Neural progenitor cell (in vitro differentiated cells): ENCODE measurements around the gene SV2B. TPM values are rescaled to one million over a fixed set of nuclear protein-coding genes. Genes with fewer than 3 reads are reported as not detected.
A peak's percentile ranks its signal among the peaks of the same experiment; 100 is the strongest.

Source experiments
- DNase-seq: peaks from one replicate; pipeline ENCODE4 v3.0.0-alpha.2; 2016; ENCODE audit warnings: low spot score
- H2AFZ ChIP-seq: fragments of 200-600 bp; sonication (generic); replicated peaks from 2 replicates; pipeline ENCODE4 v1.6.1; 2016; ENCODE audit warnings: antibody characterized with exemption
- H3F3A ChIP-seq: fragments of 200-600 bp; sonication (generic); 2 replicates; pipeline ENCODE4 v1.6.1; 2016; ENCODE audit warnings: antibody characterized with exemption, low read depth
- H3K27ac ChIP-seq: fragments of 200-600 bp; sonication (generic); 2 replicates; pipeline ENCODE4 v1.5.1; 2016; ENCODE audit warnings: mild to moderate bottlenecking
- H3K27me3 ChIP-seq: fragments of 200-600 bp; sonication (generic); 2 replicates; pipeline ENCODE4 v1.6.1; 2016; ENCODE audit warnings: mild to moderate bottlenecking, moderate library complexity
- H3K36me3 ChIP-seq: fragments of 200-600 bp; sonication (generic); 2 replicates; pipeline ENCODE4 v1.5.1; 2016
- H3K4me1 ChIP-seq: fragments of 200-600 bp; sonication (generic); 2 replicates; pipeline ENCODE4 v1.6.1; 2016; ENCODE audit warnings: mixed run types
- H3K4me2 ChIP-seq: fragments of 200-600 bp; sonication (generic); 2 replicates; pipeline ENCODE4 v1.6.1; 2016
- H3K4me3 ChIP-seq: fragments of 200-600 bp; sonication (generic); 2 replicates; pipeline ENCODE4 v1.5.1; 2016
- H3K79me2 ChIP-seq: fragments of 200-600 bp; sonication (generic); 2 replicates; pipeline ENCODE4 v1.6.1; 2016; ENCODE audit warnings: low read depth
- H3K9ac ChIP-seq: fragments of 200-600 bp; sonication (generic); 2 replicates; pipeline ENCODE4 v1.6.1; 2016
- H3K9me3 ChIP-seq: fragments of 200-600 bp; sonication (generic); 2 replicates; pipeline ENCODE4 v1.5.1; 2016; ENCODE audit warnings: low read depth
- H4K20me1 ChIP-seq: fragments of 200-600 bp; sonication (generic); 2 replicates; pipeline ENCODE4 v1.6.1; 2016; ENCODE audit warnings: low read depth
- H3K27ac Mint-ChIP-seq: 3 replicates; pipeline ENCODE4 v1.8.0; 2021; ENCODE audit warnings: mixed read lengths
- H3K27me3 Mint-ChIP-seq: 2 replicates; pipeline ENCODE4 v1.8.0; 2022; ENCODE audit warnings: low read depth, mild to moderate bottlenecking, inconsistent platforms, moderate library complexity, mixed read lengths; ENCODE audit not compliant: insufficient read depth
- H3K36me3 Mint-ChIP-seq: 3 replicates; pipeline ENCODE4 v1.8.0; 2021; ENCODE audit warnings: mixed read lengths
- H3K4me1 Mint-ChIP-seq: 3 replicates; pipeline ENCODE4 v1.8.0; 2021; ENCODE audit warnings: mixed read lengths
- H3K4me3 Mint-ChIP-seq: 3 replicates; pipeline ENCODE4 v1.8.0; 2021; ENCODE audit warnings: mild to moderate bottlenecking, moderate library complexity, mixed read lengths
- H3K9me3 Mint-ChIP-seq: 3 replicates; pipeline ENCODE4 v1.8.0; 2020; ENCODE audit warnings: mixed read lengths
- CTCF ChIP-seq: fragments of 200-600 bp; sonication (generic); IDR thresholded peaks from 2 replicates; pipeline ENCODE4 v1.5.1; 2017; ENCODE audit warnings: antibody characterized with exemption, mild to moderate bottlenecking
- EZH2 ChIP-seq: fragments of 200-600 bp; sonication (generic); IDR thresholded peaks from 2 replicates; pipeline ENCODE4 v1.6.1; 2017; ENCODE audit warnings: antibody characterized with exemption, mild to moderate bottlenecking, moderate library complexity
- EZH2phosphoT487 ChIP-seq: fragments of 200-600 bp; sonication (generic); IDR thresholded peaks from 2 replicates; pipeline ENCODE4 v1.6.1; 2017; ENCODE audit warnings: antibody characterized with exemption
- total RNA-seq: library from RNA; depleted of rRNA; stranded (reverse); fragments of >200 nt; gene quantifications from 2 replicates; pipeline ENCODE4 v1.2.3, GENCODE V29; 2015; ENCODE audit warnings: low replicate concordance

The SV2B gene
- total RNA-seq, 1 donor from 2014 or later = 0.02 TPM

DNA sequence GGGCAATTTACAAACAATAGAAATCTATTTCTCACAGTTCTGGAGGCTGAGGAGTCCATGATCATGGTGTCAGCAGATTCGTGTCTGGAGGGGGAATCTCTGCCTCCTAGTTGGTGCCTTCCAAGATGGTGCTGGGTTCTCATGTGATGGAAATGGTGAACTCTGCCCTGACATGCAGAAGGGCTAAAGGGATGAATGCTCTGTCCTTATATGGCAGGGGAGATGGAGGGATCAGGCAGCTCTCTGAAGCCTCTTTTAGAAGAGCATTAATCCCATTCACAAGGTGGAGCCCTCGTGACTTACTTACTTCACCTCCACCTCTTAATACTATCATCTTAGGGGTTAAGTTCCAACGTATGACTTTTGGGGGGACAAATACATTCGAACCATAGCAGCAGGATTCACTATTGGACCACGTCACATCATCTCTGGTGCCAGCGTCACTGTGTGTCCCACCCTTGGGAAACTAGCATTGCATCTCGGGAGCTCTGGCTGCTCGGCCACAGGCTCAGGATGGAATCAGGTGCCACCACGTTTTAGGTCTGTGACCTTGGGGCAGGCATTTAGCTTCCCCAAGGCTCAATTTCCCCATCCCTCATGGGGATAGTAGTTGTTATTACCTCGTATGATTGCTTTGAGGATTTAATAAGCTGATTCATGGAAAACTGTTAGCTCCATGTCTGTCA, 53.0 kb downstream of the SV2B start:
- H2AFZ ChIP-seq = peak overlapping the region; percentile 74
- peaks cover 2% of the 10 kb centered on the region for H3K4me1 ChIP-seq
- no peak overlapping the region for H3K4me3 ChIP-seq
- no peak overlapping the region for H3K4me2 ChIP-seq
- H3K79me2 ChIP-seq = no peaks in the 10 kb centered on the region
- Mint-ChIP-seq H3K9me3 (no peaks in the 10 kb centered on the region), H3K4me1 (no peaks in the 10 kb centered on the region), H3K27ac (no peak overlapping the region), H3K36me3 (no peaks in the 10 kb centered on the region), H3K4me3 (no peak overlapping the region), H3K27me3 (peaks cover 6% of the 10 kb centered on the region)
- H3K27ac ChIP-seq = no peak overlapping the region
- H3F3A ChIP-seq = no peaks in the 10 kb centered on the region
- H3K9me3 ChIP-seq = no peaks in the 10 kb centered on the region
- TF ChIP-seq EZH2 = no peak
- TF ChIP-seq EZH2phosphoT487 = no peak
- no peak for TF ChIP-seq CTCF
- H3K27me3 ChIP-seq = no peaks in the 10 kb centered on the region
- H4K20me1 ChIP-seq = no peaks in the 10 kb centered on the region
- no peak for DNase-seq
- H3K36me3 ChIP-seq = no peaks in the 10 kb centered on the region
- no peak overlapping the region for H3K9ac ChIP-seq

DNA sequence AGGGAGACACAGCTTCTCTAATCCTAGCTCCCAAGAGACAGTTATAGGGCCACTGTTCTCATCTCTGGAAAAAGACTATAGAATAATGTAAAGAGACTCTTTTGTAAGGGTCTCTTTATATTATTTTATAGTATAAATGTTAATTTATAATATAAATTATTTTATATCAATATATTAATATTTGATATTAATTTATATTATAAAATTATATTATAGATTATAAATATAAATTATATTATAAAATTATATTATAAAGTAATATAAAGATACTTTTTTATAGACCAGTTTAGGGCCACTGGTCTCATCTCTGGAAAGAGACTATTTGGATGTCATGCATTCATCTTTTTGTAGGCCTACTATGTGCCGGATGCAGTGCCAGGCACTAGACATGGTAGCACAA, 53.9 kb downstream of the SV2B start:
- Histone ChIP-seq H4K20me1 (no peaks in the 10 kb centered on the region), H3K4me3 (no peak overlapping the region), H3K27ac (no peak overlapping the region), H3F3A (no peaks in the 10 kb centered on the region), H3K27me3 (no peaks in the 10 kb centered on the region), H3K79me2 (no peaks in the 10 kb centered on the region), H3K9me3 (no peaks in the 10 kb centered on the region), H3K4me1 (peaks cover 2% of the 10 kb centered on the region), H3K36me3 (no peaks in the 10 kb centered on the region), H3K9ac (no peak overlapping the region), H2AFZ (no peak overlapping the region), H3K4me2 (no peak overlapping the region)
- Mint-ChIP-seq H3K27ac (no peak overlapping the region), H3K36me3 (no peaks in the 10 kb centered on the region), H3K4me3 (no peak overlapping the region), H3K4me1 (no peaks in the 10 kb centered on the region), H3K9me3 (no peaks in the 10 kb centered on the region), H3K27me3 (peaks cover 4% of the 10 kb centered on the region)
- no peak for DNase-seq
- TF ChIP-seq EZH2 (no peak), CTCF (no peak), EZH2phosphoT487 (no peak)

DNA sequence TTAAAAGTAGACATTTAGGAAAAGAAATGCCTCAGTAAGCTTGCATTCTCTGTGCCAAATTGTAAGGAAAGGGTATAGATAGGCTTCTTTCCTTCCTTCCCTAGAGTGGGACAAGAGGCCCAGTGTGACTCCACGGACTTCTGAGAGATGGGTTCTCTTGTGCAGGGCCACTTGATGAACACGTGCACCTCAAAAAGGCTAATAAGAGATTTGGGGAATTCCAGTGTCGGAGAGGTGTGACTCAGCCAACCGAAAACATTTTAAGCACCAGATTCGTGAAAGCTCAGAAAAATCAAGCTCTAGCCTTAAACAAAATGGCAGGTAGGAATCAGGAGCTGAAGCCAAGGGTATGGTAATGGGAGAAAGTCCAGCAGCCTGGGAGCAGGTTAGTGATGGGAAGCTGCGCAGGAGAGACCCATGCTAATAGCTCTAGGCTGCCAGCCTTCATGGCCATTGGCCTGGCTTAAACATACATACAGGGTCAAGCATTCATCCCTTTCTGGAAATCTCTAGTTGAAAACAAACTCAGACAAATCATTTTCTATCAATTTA, 56.2 kb downstream of the SV2B start:
- H3K36me3 ChIP-seq = no peaks in the 10 kb centered on the region
- H3K9me3 Mint-ChIP-seq = no peaks in the 10 kb centered on the region
- no peak for DNase-seq
- H2AFZ ChIP-seq = no peak overlapping the region
- peaks cover 6% of the 10 kb centered on the region for H3K27me3 Mint-ChIP-seq
- peaks cover 2% of the 10 kb centered on the region for H3F3A ChIP-seq
- peaks cover 2% of the 10 kb centered on the region for H3K4me1 ChIP-seq
- TF ChIP-seq CTCF = no peak
- no peak for TF ChIP-seq EZH2phosphoT487
- no peak overlapping the region for H3K9ac ChIP-seq
- H3K27me3 ChIP-seq = peaks cover 4% of the 10 kb centered on the region
- H3K36me3 Mint-ChIP-seq = no peaks in the 10 kb centered on the region
- H3K27ac ChIP-seq = no peak overlapping the region
- no peaks in the 10 kb centered on the region for H3K9me3 ChIP-seq
- no peak overlapping the region for H3K4me2 ChIP-seq
- H4K20me1 ChIP-seq = no peaks in the 10 kb centered on the region
- no peak overlapping the region for H3K27ac Mint-ChIP-seq
- no peak overlapping the region for H3K4me3 ChIP-seq
- H3K79me2 ChIP-seq = no peaks in the 10 kb centered on the region
- no peaks in the 10 kb centered on the region for H3K4me1 Mint-ChIP-seq
- H3K4me3 Mint-ChIP-seq = no peak overlapping the region
